NCI-H1417 treated with DMSO at 0.1 percent for 48 hours (cell line): Measurements from ENCODE around the gene CTBP1.

Experiments
- DNase-seq: peaks from one replicate; lab custom pipeline; 2025; lab: John Stamatoyannopoulos, UW

Gene CTBP1

DNA sequence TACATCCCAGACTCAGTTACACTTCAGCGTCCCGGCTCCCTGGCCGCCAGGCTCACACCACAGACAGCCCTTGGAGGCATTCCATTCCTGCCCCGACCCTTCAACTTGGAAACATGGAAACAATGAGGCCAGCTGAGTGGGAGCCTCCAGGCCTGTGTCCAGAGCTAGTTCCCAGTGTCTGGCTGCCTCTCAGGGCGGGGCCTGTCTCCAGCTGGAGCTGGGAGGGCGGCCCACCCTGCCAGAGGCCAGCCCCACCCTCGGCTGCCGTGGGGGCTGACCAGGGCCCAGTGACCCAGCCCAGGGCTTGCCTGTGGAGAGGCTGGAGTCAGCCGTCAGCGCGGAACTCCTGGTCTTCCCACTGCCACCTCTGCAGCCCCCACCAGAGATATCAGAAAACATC, 39.1 kb downstream of the CTBP1 start:
- DNase-seq = no peak

DNA sequence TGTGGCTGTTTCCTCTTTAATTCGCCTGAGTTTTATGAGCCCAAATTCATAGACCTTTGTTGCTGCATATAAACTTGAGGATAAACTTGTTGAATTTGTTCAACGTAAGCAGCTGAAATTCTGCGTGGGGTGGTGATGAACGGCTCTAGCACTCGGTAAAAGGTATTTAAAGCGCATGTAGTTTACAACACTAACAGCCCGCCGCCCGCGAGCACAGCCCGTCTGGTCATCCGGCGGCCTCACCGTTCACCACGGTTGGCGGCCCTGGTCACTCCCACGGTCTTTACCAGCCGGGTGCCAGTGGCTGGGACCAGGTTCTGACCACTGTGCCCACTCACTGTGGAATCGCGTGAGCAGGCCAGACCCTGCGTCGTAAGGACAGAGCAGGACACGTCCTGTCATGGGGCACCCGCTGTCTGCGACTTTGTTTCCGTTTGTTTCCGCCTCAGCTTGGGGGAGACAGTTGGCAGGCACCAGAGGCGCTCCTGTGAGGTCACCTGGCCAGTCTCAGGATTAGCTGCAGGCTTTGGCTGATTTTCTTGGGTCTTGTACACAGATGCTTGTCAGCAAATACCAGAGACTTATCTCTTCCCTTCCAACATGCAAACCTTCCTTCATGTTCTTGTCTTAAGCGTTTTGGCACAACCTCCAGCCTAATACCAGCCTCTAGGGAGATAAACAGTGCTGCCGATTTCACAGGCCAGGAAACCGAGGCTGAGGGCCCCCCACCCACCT, 39.8 kb downstream of the CTBP1 start:
- DNase-seq = no peak

DNA sequence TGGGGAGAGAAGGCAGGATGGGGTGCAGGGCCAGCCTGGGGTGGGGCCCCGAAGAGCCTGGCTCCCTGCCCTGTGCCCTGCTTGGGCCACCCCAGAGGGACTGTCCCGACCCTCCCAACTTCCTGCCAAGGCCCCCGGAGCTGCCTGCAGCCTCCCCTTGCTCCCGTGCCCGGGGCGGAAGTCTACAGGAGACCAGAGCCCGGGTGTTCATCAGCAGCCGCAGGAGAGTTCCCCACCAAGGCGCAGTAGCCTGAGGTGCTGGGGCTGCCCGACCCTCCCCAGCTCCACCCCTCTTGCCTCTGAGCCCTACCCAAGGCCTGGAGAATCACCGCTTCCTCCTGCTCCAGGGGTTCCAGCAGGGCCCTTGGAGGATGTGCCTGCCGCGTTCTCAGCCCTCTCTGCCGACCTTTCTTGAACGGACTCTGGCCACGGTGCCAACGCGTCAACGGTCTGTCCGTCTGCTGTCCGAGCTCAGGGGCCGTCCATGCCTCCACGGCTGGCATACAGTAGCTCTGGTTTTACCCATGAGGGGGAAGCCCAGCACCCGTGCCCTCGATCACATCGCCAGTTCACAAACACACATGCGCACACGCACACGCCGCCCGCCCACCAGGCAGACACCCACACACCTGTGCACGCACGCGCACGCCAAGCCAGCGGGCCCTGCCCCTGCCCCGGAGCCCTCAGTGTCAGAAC, 40.5 kb downstream of the CTBP1 start:
- no peak for DNase-seq

DNA sequence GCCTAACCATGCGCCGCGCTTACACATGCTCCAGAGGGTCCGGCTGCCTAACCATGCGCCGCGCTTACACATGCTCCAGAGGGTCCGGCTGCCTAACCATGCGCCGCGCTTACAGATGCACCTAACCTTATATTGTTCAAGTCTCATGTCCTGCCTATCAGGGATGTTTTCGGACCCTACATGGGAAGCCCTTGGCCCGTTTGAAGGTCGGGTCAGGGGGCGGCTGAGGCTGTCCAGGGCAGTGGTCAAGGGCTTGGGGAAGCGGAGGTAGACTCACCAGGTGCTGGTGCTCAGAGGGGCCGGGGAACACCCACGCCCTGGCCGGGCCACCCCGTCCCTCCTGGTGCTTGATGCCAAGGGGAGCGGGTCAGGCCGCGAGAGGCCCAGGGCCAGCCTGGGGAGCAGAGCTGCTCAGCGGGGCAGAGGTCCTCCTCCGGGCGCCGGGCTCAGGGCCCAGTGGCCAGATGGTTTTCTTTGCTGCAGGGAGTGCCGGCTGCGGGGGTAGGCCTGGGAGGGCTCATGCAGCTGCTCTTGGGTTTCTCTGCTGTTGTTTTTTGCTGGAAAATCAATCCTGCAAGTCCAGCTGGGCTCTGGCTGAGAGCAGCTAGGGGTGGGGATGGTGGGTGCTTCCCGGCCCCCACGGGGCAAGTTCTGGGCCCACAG, 41.2 kb downstream of the CTBP1 start:
- DNase-seq = no peak

DNA sequence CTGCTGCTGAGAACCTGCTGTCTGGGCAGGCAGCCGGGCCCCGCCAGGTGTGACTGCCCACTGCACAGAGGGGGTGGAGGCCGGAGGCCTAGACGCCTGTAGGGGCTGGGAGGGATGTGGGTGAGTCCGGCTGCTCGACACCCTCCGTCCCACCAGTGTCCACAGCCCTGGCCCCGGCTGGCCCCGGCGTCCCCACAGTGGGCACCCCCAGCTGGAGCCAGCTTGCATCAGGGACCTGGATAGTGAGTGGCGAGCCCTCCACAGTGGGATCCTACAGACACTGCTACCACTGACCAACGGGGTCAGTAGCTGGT, 41.8 kb downstream of the CTBP1 start:
- DNase-seq = no peak

GRCh38 chr4:1206299-1207156, 42.4 kb downstream of the CTBP1 start:
- DNase-seq = no peak

DNA sequence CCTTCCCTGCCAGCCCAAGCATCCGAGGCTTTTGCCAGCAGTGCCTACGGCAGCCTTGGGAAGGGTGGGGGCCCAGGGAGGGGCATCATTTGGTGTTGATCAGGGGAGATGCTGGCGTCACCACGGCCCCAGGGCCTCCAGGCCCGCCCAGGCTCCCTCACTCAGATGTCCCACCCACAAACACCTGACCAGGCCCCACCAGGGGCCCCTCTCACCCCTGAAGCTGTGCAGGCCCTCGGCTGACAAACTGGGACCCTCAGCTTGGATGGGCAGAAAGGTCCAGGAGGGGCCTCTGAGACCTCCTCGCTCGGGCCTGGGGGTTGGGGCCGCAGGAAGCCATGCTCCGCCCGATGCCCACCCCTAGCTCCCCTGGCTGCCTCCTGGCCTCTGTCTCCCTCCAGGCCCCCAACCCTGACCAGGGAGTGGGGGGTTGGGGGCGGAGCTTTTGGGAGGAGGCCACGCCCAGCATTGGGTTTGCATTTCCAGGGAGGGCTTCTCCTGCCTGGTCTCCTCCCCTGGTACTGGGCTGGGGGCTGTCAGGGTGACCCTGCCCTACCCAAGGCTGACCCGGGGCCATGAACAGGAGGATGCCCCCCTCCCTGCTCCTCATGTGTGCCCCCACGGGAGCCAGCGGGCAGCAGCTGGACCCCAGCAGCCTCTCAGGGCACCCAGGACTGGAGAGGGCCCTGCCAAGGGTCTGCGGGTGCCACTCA, 43.2 kb downstream of the CTBP1 start:
- DNase-seq = no peak

- DNase-seq = no peak
Observed at GRCh38 chr4:1204828-1205585, 43.9 kb downstream of the CTBP1 start.

GRCh38 chr4:1204286-1204827, 44.6 kb downstream of the CTBP1 start:
- no peak for DNase-seq

DNA sequence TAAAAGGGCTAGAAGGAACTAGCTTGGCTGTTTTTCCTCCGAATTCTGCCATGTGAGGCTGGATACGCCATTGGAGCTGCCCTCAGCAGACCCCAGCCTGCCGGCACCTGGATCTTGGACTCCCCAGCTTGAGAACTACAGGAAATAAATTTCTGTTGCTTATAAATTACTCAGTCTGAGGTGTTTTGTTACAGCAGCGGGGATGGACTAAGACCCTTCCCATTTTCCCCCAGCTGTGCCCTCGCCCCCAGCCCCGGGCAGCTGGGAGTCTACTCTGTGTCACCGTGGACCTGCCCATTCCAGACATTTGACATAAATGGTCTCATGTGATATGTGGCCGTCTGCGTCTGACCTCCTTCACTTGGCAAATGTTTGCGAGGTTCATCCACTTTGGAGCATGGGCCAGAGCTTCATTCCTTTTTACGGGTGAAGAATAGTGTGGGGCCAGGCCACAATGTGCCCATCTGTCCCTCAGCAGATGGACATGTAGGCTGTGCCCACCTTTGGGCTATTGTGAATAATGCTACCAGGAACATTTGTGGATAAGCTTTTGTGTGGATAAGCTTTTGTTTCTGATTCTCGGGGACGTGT, 45.8 kb downstream of the CTBP1 start:
- no peak for DNase-seq

DNA sequence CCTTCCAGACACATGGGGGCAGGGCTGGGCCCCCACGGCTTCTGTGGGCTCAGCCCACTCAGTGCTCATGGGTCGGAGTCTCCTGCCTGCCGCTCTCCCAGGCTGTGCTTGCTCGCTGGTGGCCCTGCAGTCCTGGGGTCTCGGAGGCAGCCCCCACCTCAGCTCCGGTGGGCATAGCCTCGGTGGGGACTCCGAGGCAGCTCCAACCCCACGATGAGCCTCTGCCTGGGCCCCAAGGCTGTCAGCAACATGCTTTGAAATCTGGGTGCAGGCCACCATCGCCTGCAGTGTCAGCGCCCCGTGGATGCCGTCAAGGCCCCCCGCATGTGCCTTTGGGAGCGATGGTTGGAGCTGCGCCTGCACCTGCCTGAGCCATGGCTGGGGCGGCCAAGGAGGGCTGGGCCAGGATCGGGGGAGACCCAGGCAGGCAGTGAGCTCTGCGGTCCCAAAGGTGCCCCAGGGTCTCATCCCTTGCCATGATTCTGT, 46.4 kb downstream of the CTBP1 start:
- DNase-seq = no peak

DNA sequence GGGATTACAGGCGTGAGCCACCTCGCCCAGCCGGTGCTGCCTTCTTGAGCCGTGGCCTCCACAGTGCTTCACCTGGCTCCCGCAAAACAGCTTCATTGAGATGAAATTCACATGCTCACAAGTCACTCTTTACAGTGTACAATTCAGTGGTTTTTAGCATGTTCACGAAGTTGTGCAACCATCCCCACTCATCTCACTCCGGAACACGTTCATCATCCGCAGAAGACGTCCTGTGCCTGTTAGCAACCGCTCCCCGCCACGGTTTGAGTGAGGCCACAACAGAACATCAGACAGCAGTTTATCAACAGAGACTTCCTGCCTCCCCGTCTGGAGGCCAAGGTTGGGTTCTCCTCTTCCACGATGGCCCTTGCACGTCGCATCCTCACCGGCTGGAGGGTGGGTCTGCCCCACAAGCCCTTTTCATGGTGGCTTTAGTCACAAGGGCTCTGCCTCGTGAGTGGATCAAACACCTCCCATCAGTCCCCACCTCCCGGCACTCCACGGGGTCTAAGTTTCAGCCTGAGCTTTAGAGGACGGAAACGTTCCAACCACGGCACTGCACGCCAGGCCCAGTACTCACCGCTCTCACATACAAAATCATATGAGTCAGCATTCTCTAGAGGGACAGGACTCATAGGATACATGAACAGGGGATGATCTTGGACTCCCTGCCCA, 46.9 kb downstream of the CTBP1 start:
- no peak for DNase-seq

- no peak for DNase-seq
Observed at GRCh38 chr4:1200425-1201035, 48.4 kb downstream of the CTBP1 start.

- DNase-seq = no peak
Observed at GRCh38 chr4:1199556-1200331, 49.2 kb downstream of the CTBP1 start.

- DNase-seq = no peak
Observed at GRCh38 chr4:1198098-1198844, 50.7 kb downstream of the CTBP1 start.

GRCh38 chr4:1196421-1197183, 52.3 kb downstream of the CTBP1 start:
- no peak for DNase-seq

DNA sequence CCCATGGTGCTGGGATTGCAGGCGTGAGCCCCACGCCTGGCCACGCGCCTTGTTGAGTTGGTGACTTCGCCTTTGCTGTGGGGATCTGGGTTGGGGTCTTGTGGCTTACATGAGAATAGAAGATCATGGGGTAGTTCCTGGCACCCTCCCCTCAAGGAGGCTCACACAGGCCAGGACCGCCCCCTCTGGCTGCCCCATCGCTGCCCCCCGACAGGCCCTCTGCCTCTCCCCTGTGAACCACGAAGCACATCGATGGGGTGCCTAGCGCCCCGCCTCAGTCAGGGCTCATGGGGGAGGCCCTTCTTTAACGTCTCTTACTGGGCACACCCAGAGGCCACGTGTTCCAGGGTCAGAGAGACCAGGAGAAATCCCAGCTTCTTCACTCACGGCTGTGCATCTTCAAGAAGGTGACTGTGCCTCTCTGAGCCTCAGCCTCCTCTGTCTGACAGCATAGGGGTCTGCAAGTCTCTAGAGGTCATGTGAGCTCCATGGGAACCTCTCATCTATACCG, 53.0 kb downstream of the CTBP1 start:
- no peak for DNase-seq
